HG02623 (cell line): Measurements from ENCODE around the gene GARNL3.

Experiments used
- ATAC-seq: cut with Tn5 transposase; IDR thresholded peaks from one replicate; pipeline ENCODE4 v1.9.1; 2021; ENCODE audit warnings: moderate library complexity; ENCODE audit not compliant: unreplicated experiment

GARNL3 gene

DNA sequence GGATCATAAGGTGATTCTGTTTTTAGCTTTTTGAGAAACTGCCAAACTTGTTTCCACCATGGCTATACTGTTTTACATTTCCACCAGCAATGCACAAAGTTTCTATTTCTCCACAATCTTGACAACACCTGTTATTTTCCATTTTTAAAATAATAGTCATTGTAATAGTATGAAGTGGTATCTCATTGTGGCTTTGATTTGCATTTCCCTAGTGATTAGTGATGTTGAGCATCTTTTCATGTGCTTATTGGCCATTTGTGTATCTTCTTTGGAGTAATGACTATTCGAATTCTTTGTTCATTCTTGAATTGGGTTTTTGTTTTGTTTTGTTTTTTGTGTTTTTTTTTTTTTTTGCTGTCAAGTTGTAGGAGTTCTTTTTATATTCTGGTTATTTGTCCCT is 4.9 kb downstream of the GARNL3 start:
- ATAC-seq = no peak

- ATAC-seq = no peak
These were observed 8.8 kb downstream of the GARNL3 start for GRCh38 chr9:127273326-127273725.

- no peak for ATAC-seq
These were observed 12.5 kb downstream of the GARNL3 start for GRCh38 chr9:127277099-127277498.

- ATAC-seq = no peak
These were observed 13.2 kb downstream of the GARNL3 start for GRCh38 chr9:127277770-127278169.

GRCh38 chr9:127278372-127278771 is 13.8 kb downstream of the GARNL3 start:
- ATAC-seq = no peak

DNA sequence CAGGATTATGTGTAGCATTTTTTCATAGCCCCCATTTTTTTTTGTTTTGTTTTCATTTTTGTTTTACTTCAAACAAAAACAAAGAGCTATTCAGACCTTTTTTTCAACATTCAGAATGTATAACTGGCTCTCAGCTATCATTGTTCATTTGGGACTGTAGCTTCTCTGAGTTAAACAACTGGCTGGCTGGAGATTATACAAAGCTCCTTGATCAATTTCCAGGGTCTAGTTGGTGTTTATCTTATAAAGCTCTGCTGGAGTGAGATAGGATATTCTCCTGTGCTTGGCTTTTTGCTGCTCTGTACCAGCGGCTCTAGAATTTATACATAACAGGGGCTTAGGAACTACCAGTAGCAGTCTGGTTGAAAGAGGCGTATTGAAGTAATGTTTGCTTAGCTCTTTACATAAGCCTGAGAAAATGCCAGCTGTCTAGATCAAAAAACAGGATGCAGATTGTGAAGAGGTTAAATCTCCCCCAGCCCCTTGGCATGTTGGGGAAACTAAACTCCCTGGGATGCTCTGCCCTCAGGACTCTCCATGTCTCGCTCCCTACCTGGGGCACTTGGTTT is 15.2 kb downstream of the GARNL3 start:
- ATAC-seq = no peak

GRCh38 chr9:127280880-127281660 is 16.5 kb downstream of the GARNL3 start:
- ATAC-seq = no peak

- ATAC-seq = no peak
These were observed 17.3 kb downstream of the GARNL3 start for GRCh38 chr9:127281891-127282290.

GRCh38 chr9:127282611-127283010 is 18.0 kb downstream of the GARNL3 start:
- ATAC-seq = no peak

DNA sequence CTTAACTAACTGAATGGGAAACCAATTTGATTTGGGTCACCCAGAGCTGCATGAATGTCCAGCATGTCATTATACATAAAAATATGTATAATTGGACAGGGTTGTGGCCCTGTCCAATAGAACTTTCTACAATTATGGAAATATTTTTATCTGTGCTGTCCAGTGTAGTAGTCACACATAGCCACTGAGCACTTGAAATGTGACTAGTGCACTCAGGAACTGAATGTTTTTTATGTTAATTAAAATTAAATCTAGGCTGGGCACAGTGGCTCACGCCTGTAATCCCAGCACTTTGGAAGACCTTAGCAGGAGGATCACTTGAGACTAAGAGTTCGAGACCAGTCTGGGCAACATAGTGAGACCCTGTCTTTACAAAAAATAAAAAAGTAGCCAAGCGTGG is 18.6 kb downstream of the GARNL3 start:
- no peak for ATAC-seq

GRCh38 chr9:127283917-127284497 is 19.4 kb downstream of the GARNL3 start:
- ATAC-seq = no peak

- ATAC-seq = no peak
These were observed 21.4 kb downstream of the GARNL3 start for GRCh38 chr9:127285965-127286364.

DNA sequence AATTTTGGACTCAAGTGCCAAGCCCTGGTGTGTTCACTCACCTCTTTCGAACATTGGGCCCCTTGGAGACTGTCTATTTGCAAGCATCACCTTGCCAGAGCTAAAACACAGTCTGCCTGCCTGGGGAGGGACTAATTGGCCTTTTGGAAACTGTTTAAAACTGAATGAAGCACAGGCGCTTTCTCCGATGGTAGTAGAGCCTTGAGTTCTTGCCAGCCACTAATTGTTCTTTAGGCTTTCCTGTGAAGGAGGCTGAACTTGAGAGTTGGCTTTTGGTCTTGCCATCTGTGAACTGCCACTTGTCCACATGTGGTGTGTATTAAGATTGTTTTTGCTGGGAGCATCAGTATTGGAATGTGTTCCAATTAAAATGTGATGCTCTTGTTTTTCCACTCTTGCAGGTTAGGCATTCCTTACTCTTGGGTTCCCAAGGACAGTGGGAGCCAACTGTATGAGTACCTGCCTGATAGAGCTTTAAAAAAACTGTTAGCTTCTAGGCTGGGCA is 26.0 kb downstream of the GARNL3 start:
- ATAC-seq = no peak

GRCh38 chr9:127291246-127291778 is 26.7 kb downstream of the GARNL3 start:
- ATAC-seq = no peak

DNA sequence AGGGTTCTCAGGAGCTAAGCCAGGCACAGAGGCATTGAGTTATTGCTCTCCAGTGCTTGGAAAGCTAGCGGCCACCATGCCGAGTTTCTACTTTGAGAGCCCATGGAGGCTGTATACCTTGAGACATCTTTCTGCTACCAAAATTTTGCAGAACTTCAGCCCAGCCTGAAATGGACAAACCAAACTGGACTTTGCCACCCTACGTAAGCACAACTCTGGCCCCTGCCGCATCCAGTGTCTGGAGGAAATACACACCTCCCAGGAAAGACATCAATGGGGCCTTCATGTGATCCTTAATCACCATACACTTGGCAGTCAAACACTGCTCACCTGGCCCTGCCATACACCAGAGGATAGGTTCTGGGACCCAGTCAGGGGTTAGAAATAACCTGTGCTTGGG is 27.8 kb downstream of the GARNL3 start:
- no peak for ATAC-seq

- no peak for ATAC-seq
These were observed 28.8 kb downstream of the GARNL3 start for GRCh38 chr9:127293328-127293727.

DNA sequence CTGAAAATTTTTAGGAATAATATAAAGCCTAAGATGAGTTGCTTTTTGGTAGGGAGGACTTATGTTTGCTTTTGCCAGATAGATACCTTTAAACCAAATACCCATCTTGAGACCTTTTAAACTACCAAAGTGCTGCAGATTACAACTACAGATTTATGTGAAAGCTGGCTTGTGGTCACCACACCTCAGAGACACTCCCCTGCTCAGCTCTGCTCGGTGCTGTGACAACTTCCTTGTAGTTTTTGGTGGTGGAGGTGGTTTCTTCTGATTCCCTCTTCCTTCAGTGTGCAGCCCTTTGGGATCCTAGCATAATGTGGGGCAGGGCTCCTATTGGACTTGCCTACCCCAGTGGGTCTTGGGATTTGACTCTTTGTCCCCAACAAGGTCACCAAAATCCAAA is 29.2 kb downstream of the GARNL3 start:
- ATAC-seq = no peak

DNA sequence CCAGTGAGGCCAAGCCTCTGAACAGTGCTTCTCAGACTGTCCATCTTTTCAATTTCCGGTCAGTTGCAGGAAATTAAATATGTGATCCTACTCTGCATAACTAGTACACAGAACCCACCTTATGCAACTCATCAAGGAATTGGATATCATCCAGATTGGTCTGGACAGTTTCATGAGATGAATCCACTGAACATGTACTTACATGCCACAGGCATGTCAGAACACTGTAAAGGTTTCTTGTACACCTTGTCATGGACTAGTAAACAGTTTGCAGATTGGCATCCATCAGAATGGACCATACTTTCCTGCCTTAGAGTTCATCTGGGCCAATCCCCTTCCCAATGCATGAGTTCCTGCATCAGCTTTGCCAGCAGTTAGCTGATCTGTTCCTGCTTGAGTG is 30.4 kb downstream of the GARNL3 start:
- no peak for ATAC-seq

DNA sequence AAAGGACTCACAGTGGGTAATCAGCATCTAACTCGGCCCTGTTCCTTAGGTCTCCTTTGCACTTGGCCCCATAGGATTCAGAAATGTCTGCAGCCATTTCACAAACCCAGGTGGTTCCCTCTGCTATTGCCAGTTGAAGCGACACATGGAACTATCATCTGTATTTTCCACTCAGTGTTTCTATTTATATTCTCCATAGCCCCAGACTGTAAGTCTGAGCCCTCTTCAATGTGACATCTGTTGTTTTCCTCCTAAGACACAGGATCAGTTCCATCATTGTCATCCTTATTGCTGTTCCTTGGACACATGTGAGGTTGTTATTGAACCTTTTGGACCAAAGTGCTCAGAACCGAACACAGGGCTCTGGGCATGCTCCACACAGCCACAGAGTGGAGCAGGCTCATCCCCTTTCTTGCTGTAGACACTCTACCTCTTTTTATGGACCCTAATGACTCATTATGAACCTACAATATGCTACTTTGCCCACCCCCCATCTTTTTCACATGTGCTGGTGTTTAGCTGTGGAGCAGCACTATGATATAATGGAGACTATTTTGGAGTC is 36.4 kb downstream of the GARNL3 start:
- no peak for ATAC-seq

DNA sequence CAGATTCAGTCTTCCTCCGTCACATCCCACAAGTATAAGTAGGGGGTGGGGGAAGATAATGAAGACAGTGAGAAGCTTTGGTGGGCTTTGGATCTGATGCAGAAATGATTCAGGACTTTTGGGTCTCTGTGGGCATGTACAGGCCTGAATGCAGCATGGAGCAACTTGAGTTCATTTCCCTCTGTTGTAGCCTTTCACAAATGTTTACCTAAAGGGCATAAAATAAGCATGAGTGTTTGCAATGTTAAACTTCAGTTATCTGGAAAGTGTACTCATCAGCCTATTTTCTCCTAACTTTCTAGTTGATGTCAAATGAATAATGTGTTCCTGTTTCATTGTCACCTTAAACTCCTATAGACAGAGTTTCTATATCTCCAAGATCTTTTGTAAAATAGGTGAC is 39.3 kb downstream of the GARNL3 start:
- no peak for ATAC-seq

- no peak for ATAC-seq
These were observed 40.7 kb downstream of the GARNL3 start for GRCh38 chr9:127305206-127305837.
